Activated CD4-positive, alpha-beta T cell treated with anti-CD3 and anti-CD28 coated beads for 48 hours (primary cell): ENCODE measurements around the gene KRTAP4-9.
"Not testable (repeated sequence)": the region's sequence is repeated elsewhere in the genome, so short reads cannot be mapped to it uniquely, and the experiment has no call there.

ENCODE experiments used
- DNase-seq: peaks from one replicate; pipeline ENCODE4 v3.0.0-alpha.2; 2020

Gene KRTAP4-9

GRCh38 chr17:41105347-41105746 is at the start of gene KRTAP4-9:
Gene KRTAP4-9, plus strand, starts transcription at chr17:41105389. Its CDS starts 0 bp downstream, at chr17:41105389.
- DNase-seq: not testable (repeated sequence)

- no peak for DNase-seq
These were observed 47.6 kb upstream of the KRTAP4-9 start for GRCh38 chr17:41057547-41057946.

GRCh38 chr17:41058741-41059140 is 46.4 kb upstream of the KRTAP4-9 start:
- DNase-seq: no peak

GRCh38 chr17:41059276-41060051 is 45.7 kb upstream of the KRTAP4-9 start:
- not testable (repeated sequence) for DNase-seq

GRCh38 chr17:41060052-41060604 is 45.1 kb upstream of the KRTAP4-9 start, which contains the start of gene KRTAP2-3:
Gene KRTAP2-3, minus strand, starts transcription at chr17:41060114. Its CDS starts 64 bp downstream, at chr17:41060050.
- DNase-seq: no peak

- DNase-seq: no peak
These were observed 43.2 kb upstream of the KRTAP4-9 start for GRCh38 chr17:41061964-41062363.

GRCh38 chr17:41063449-41063848 is 41.7 kb upstream of the KRTAP4-9 start:
- no peak for DNase-seq

GRCh38 chr17:41064301-41064700 is 40.9 kb upstream of the KRTAP4-9 start:
- no peak for DNase-seq

- DNase-seq: not testable (repeated sequence)
These were observed 40.0 kb upstream of the KRTAP4-9 start for GRCh38 chr17:41065016-41065689.

- no peak for DNase-seq
These were observed 39.2 kb upstream of the KRTAP4-9 start, which contains the start of gene KRTAP2-4 for GRCh38 chr17:41065829-41066624. Gene KRTAP2-4, minus strand, starts transcription at chr17:41065879. Its CDS starts 34 bp downstream, at chr17:41065845.

- no peak for DNase-seq
These were observed 37.9 kb upstream of the KRTAP4-9 start for GRCh38 chr17:41067281-41067680.

- no peak for DNase-seq
These were observed 36.2 kb upstream of the KRTAP4-9 start for GRCh38 chr17:41069031-41069430.

GRCh38 chr17:41071606-41072360 is 33.4 kb upstream of the KRTAP4-9 start:
- DNase-seq: no peak

- DNase-seq: no peak
These were observed 31.5 kb upstream of the KRTAP4-9 start for GRCh38 chr17:41073676-41074075.

GRCh38 chr17:41076788-41077187 is 28.4 kb upstream of the KRTAP4-9 start:
- no peak for DNase-seq

- no peak for DNase-seq
These were observed 22.6 kb upstream of the KRTAP4-9 start for GRCh38 chr17:41082626-41083025.

GRCh38 chr17:41083427-41083826 is 21.8 kb upstream of the KRTAP4-9 start:
- not testable (repeated sequence) for DNase-seq

- DNase-seq: not testable (repeated sequence)
These were observed 20.9 kb upstream of the KRTAP4-9 start, which contains the start of gene KRTAP4-7 for GRCh38 chr17:41084100-41084856. Gene KRTAP4-7, plus strand, starts transcription at chr17:41084150. Its CDS starts 57 bp downstream, at chr17:41084207.

GRCh38 chr17:41088760-41089352 is 16.3 kb upstream of the KRTAP4-9 start:
- not testable (repeated sequence) for DNase-seq

GRCh38 chr17:41096055-41096454 is 9.1 kb upstream of the KRTAP4-9 start:
- no peak for DNase-seq

GRCh38 chr17:41098042-41098441 is 7.1 kb upstream of the KRTAP4-9 start, which contains the start of gene KRTAP4-8:
Gene KRTAP4-8, minus strand, starts transcription at chr17:41098142. Its CDS starts 58 bp downstream, at chr17:41098084.
- no peak for DNase-seq
